Esophagus (tissue), 2 donors: Measurements from ENCODE around the gene CXCL13. TPM values are rescaled to one million over a fixed set of nuclear protein-coding genes. Genes with fewer than 3 reads are reported as not detected.
"Not testable (repeated sequence)": the region's sequence is repeated elsewhere in the genome, so short reads cannot be mapped to it uniquely, and the experiment has no call there.

Source experiments
- H3K27ac ChIP-seq, 2 donors: one replicate each; pipeline ENCODE4 v1.5.1; 2013; ENCODE audit warnings: low read depth in 2 of 2, mild to moderate bottlenecking in 2 of 2, inconsistent platforms in 1 of 2, low read length in 1 of 2, moderate library complexity in 1 of 2
- H3K27me3 ChIP-seq, 2 donors: one replicate each; pipeline ENCODE4 v1.6.1; 2013; ENCODE audit warnings: low read length in 2 of 2, control low read depth in 1 of 2, mild to moderate bottlenecking in 1 of 2; ENCODE audit not compliant: insufficient read depth in 2 of 2, control insufficient read depth in 1 of 2
- H3K36me3 ChIP-seq, 2 donors: one replicate each; pipeline ENCODE4 v1.6.1; 2013; ENCODE audit warnings: low read length in 1 of 2; ENCODE audit not compliant: control insufficient read depth in 2 of 2, insufficient read depth in 2 of 2
- H3K4me1 ChIP-seq, 2 donors: one replicate each; pipeline ENCODE4 v1.6.1; 2013; ENCODE audit warnings: low read length in 1 of 2; ENCODE audit not compliant: control insufficient read depth in 2 of 2, insufficient read depth in 2 of 2
- H3K4me3 ChIP-seq, 2 donors: one replicate each; pipeline ENCODE4 v1.5.1; 2013; ENCODE audit warnings: low read length in 2 of 2, mild to moderate bottlenecking in 2 of 2, low read depth in 1 of 2, moderate library complexity in 1 of 2
- H3K9me3 ChIP-seq, 2 donors: one replicate each; pipeline ENCODE4 v1.6.1; 2013; ENCODE audit warnings: mild to moderate bottlenecking in 2 of 2, low read depth in 1 of 2, low read length in 1 of 2, moderate library complexity in 1 of 2; ENCODE audit not compliant: control insufficient read depth in 2 of 2, insufficient read depth in 1 of 2
- WGBS, 2 donors: extraction: QIAGEN DNeasy Blood & Tissue Kit; methylation state at CpG; one replicate each; pipeline ENCODE4 v1.1.7; 2013; 5-methylcytosine and 5-hydroxymethylcytosine counted together
- polyA plus RNA-seq, 2 donors: library from polyadenylated mRNA; stranded (reverse); fragments of 200-250 nt; gene quantifications; one replicate each; pipeline ENCODE4 v1.2.3, GENCODE V29; 2013
- donor health status: healthy with polysubstance abuse.
- donor health status: Bipolar disorder and iron deficiency.

The CXCL13 gene
- polyA plus RNA-seq, 2 donors = 0.16 to 1.2 TPM

DNA sequence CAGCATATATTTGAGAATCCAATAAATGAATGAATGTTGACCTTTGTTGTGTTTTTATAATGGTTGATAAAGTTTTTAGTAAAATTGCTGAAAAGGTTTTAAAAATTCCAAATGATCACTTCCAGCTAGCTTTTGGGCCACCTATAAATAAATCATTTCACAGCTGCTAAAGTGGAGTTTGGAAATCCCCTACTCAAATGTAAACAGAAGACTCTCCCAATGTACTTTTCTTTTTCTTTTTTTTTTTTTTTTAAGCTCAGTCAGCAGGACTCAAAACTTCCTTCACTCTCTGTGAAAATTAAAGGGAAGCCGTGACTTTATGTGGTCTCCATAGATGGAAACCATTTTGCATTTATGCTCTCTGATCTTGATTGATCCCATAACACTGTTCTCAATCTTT lies 45.2 kb downstream of the CXCL13 start:
- 62 to 63% methylated on average over 1 of the region's 1 CpG for WGBS, 2 donors
- Histone ChIP-seq H3K36me3 (no peaks in the 10 kb centered on the region), H3K9me3 (no peaks in the 10 kb centered on the region), H3K27me3 (no peaks in the 10 kb centered on the region), H3K4me1 (no peaks in the 10 kb centered on the region), H3K4me3 (no peak overlapping the region), H3K27ac (no peak overlapping the region)

DNA sequence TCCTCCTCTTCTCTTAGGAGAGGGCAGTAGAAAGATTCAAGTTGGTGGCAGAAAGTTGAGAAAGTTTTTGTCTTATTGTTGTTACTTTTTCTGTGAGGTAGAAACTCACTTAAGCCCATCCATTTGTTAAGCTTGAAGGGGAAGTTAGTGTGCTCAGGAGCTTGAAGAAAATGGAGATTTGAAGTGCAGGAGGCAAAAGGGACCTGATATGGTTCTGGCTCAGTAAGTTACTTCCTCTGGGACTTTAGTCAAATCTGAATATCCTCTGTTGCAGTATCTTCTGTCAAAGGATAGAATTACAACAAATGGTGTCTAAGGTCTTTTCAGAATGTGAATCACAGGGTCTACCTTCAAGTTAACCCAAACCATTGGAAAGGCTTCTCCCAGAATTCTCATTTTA lies 46.2 kb downstream of the CXCL13 start:
- Histone ChIP-seq H3K27me3 (no peaks in the 10 kb centered on the region), H3K27ac (no peak overlapping the region), H3K9me3 (no peaks in the 10 kb centered on the region), H3K4me3 (no peak overlapping the region), H3K4me1 (no peaks in the 10 kb centered on the region), H3K36me3 (no peaks in the 10 kb centered on the region)

DNA sequence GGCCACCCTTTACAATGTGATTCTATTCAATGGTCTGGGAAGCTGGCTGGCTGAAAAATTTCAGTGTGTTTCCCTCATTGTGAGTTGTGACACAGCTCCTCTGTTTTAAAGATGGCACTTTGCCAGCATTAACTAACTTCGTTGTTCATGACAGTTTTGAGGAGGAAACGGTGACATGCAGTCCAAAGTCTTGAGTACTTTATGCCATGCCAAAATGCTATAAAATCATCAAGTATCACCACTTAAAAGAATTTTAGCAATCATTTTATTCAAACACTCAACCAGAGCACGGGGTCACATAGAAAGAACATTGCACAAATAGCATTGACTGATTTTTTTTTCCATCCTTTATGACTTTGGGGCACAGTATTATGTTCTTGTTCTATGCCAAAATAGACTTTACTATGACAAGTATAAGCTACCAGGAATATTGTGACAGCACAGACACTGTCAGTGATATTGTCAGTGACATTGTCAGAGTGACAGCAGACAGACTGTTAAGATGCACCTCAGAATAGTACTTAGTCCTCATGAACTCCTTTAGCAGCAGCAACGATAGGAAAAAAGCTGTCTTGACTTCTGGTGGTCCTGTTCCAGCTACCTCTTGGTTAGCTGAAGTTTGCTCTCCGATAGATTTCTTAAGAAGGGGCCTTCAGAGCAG lies 46.7 kb downstream of the CXCL13 start:
- H3K4me1 ChIP-seq = no peaks in the 10 kb centered on the region
- no peak overlapping the region for H3K27ac ChIP-seq
- WGBS, 2 donors = 50 to 63% methylated on average over 5 of the region's 5 CpGs
- no peak overlapping the region for H3K4me3 ChIP-seq
- no peaks in the 10 kb centered on the region for H3K9me3 ChIP-seq
- H3K27me3 ChIP-seq = no peaks in the 10 kb centered on the region
- no peaks in the 10 kb centered on the region for H3K36me3 ChIP-seq

DNA sequence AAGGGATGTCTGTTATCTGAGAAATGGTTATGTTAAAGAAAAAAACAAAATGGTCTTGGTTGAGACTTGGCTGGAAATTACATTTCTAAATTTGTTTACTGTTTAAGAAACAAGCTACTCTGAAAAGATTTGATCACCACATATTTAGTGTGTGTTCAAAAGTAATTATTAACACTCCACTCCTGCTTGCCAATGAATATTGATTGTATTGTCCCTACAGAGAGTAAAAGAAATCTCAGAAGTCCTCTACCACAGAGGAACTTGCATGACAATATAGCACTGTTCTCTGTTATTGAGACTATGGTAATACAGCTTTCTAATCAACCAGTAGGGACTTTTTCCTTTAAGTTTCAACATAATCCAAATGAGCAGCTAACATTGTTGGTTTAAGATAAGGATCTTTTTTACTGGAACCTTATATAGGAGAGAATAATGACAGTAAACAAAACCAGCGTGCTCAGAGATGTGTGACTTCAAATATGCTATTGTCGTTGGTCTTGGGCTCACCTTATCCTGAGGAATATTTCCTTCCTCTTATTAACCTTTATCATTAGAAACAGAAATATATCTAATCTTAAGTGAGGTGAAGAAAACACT lies 47.6 kb downstream of the CXCL13 start:
- no peaks in the 10 kb centered on the region for H3K27me3 ChIP-seq
- 53 to 73% methylated on average over 2 of the region's 2 CpGs for WGBS, 2 donors
- no peak overlapping the region for H3K27ac ChIP-seq
- H3K4me3 ChIP-seq = no peak overlapping the region
- H3K36me3 ChIP-seq = no peaks in the 10 kb centered on the region
- no peaks in the 10 kb centered on the region for H3K4me1 ChIP-seq
- no peaks in the 10 kb centered on the region for H3K9me3 ChIP-seq

DNA sequence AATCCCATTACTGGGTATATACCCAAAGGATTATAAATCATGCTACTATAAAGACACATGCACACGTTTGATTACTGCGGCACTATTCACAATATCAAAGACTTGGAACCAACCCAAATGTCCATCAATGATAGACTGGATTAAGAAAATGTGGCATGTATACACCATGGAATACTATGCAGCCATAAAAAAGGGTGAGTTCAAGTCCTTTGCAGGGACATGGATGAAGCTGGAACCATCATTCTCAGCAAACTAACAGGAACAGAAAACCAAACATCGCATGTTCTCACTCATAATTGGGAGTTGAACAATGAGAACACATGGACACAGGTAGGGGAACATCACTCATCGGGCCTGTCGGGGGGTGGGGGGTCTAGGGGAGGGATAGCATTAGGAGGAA lies 54.7 kb downstream of the CXCL13 start:
- not testable (repeated sequence) for H3K4me1 ChIP-seq, H3K36me3 ChIP-seq, H3K9me3 ChIP-seq, H3K27me3 ChIP-seq, H3K27ac ChIP-seq, H3K4me3 ChIP-seq
- WGBS, 2 donors = 90 to 92% methylated on average over 5 of the region's 5 CpGs

Other genes starting within 250 kb of the CXCL13 start
- 1 to 10 TPM; 2.8 to 4.3 TPM for gene CNOT6L, start 213.5 kb downstream of the CXCL13 start, polyA plus RNA-seq